ENCODE data around the gene TBC1D22A. TPM values are rescaled to one million over a fixed set of nuclear protein-coding genes. Genes with fewer than 3 reads are reported as not detected.
A peak's percentile ranks its signal among the peaks of the same experiment; 100 is the strongest.

TBC1D22A gene
- total RNA-seq, 2 experiments from 2014 or later, result 33.2 to 34.9 TPM

DNA sequence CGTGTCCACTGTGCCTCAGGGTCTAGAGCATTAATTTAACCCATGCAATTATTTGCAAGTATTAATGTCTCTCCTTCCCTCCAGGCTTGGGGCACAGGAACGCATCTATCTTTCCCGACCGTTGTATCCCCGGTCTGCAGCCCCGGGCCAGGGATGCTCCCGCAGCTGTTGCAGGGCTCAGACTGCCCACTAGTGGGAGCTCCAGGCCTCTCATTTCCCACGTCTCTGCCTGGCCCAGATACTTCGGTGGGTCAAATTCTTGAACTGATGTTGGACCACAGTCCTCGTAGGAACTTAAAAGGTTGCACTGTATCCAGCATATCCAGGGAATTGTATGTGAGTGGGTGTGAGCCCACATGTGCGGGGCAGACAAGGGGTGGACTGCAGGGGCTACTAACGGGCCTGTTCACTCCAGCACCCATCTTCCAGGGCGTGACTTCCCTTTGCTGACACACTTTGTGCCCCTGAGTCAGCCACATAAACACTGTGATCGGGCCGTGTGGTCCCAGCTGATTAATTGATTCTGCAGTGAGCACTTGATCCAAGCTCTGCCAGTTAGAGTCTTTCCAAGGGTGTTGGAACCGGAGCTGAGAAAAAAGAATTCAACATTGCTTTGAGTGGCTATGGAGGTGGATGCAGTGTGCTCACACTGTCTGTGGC lies 451.3 kb downstream of the TBC1D22A start:
- no peak overlapping the region for H3K27ac Mint-ChIP-seq
- intact Hi-C loops (cut with micrococcal nuclease), result no loop called here
- POLR2A ChIA-PET, result no interaction called here
- no peaks in the 10 kb centered on the region for H3K9me3 Mint-ChIP-seq
- no peaks in the 10 kb centered on the region for H3K36me3 Mint-ChIP-seq
- no peak overlapping the region for H3K4me3 Mint-ChIP-seq
- H3K27me3 Mint-ChIP-seq, result no peaks in the 10 kb centered on the region
- CTCF ChIA-PET, result interaction anchor here (0.6 to 2.0 kb wide), 12 partner anchors 9 to 624 kb away, joined by 3 to 13 read pairs (median 3); no protein-coding TSS in a partner anchor
- H3K4me1 Mint-ChIP-seq (ENCODE audit: low read depth), result no peaks in the 10 kb centered on the region
- DNase-seq, result peak; percentile 72

DNA sequence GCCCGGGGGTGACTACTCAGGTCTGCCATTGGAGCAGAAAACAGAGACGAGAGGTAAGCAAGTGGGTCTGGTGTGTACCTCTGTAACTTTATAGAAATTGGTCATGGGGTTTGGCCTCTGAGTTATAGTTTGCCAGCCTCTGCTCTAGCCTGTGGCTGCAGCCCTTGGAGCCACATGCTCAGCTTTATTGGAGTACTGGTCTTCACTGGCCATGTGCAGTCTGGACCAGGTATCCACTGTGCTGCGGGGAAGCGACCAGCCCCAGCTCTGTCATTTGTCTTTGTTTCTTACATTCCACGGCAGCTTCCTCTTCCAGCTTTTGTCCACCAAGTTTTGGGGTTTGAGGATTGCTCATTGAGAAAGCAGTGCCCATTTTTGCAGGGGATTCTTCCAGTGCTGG lies 453.4 kb downstream of the TBC1D22A start:
- ChIA-PET CTCF (no interaction called here), POLR2A (no interaction called here)
- Mint-ChIP-seq H3K27ac (no peak overlapping the region), H3K4me1 (ENCODE audit: low read depth) (no peaks in the 10 kb centered on the region), H3K4me3 (no peak overlapping the region), H3K9me3 (no peaks in the 10 kb centered on the region), H3K27me3 (no peaks in the 10 kb centered on the region), H3K36me3 (no peaks in the 10 kb centered on the region)
- intact Hi-C loops (cut with micrococcal nuclease), result no loop called here
- no peak for DNase-seq

DNA sequence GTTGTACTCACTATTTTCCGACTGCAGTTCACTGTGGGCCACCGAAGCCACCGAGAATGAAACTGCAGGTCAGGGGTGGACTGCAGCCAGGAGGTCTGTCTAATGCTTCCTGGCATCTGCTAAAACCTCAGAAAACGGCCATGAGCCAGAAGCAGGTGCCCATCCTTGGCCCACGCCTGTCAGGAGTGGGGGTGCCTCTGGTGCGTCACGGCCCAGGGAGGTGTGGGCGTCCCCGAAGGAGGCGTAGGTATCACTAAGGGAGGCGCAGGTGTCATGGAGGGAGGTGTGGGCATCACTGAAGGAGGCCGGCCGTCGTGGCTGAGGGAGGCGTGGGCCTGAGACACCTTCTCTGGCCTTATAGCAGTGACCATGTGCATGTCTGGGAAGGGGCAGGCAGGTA lies 456.2 kb downstream of the TBC1D22A start:
- H3K4me3 Mint-ChIP-seq, result no peak overlapping the region
- no peaks in the 10 kb centered on the region for H3K9me3 Mint-ChIP-seq

DNA sequence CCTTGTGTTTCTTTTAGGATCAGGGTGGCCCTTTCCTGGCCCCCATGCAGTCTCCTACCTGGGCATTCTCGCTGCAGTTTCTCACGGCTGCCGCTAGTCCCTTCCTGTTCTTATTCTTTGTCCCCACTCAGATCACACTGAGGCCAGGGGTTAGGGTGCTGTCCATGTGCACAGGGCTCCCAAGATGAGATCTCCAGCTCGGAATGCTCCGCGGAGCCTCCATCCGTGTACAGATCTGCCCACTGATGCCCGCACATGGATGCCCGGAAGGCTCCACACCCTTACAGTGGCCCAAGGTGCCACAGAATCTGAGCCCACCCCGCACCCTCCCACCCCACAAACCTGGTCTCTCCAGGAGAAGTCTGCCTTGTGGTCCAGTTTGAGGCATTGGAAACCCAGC lies 457.3 kb downstream of the TBC1D22A start:
- Mint-ChIP-seq H3K36me3 (no peaks in the 10 kb centered on the region), H3K9me3 (no peaks in the 10 kb centered on the region), H3K27me3 (no peaks in the 10 kb centered on the region), H3K27ac (no peak overlapping the region), H3K4me1 (ENCODE audit: low read depth) (no peaks in the 10 kb centered on the region), H3K4me3 (no peak overlapping the region)
- CTCF ChIA-PET, result no interaction called here
- POLR2A ChIA-PET, result no interaction called here
- intact Hi-C loops (cut with micrococcal nuclease), result no loop called here
- no peak for DNase-seq

More for the DNA sequence above, 456.2 kb downstream of the TBC1D22A start:
- Mint-ChIP-seq H3K4me1 (ENCODE audit: low read depth) (no peaks in the 10 kb centered on the region), H3K27ac (no peak overlapping the region), H3K27me3 (no peaks in the 10 kb centered on the region), H3K36me3 (no peaks in the 10 kb centered on the region)
- intact Hi-C loops (cut with micrococcal nuclease), result no loop called here
- CTCF ChIA-PET, result no interaction called here
- POLR2A ChIA-PET, result no interaction called here
- DNase-seq, result no peak

DNA sequence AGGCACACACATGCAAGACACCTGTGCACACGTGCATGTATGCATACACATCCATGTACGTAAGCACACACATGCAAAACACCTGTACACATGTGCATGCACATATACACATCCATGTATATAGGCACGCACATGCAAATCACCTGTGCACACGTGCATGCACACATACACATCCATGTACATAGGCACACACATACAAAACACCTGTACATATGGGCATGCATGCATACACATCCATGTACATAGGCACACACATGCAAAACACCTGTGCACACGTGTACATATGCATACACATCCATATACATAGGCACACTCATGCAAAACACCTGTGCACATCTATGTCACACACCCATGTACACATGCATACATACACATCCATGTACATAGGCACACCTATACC lies 458.3 kb downstream of the TBC1D22A start:
- intact Hi-C loops (cut with micrococcal nuclease), result no loop called here
- Mint-ChIP-seq H3K36me3 (no peaks in the 10 kb centered on the region), H3K4me1 (ENCODE audit: low read depth) (no peaks in the 10 kb centered on the region), H3K27ac (no peak overlapping the region), H3K27me3 (no peaks in the 10 kb centered on the region), H3K4me3 (no peak overlapping the region), H3K9me3 (no peaks in the 10 kb centered on the region)
- ChIA-PET CTCF (no interaction called here), POLR2A (no interaction called here)
- no peak for DNase-seq

DNA sequence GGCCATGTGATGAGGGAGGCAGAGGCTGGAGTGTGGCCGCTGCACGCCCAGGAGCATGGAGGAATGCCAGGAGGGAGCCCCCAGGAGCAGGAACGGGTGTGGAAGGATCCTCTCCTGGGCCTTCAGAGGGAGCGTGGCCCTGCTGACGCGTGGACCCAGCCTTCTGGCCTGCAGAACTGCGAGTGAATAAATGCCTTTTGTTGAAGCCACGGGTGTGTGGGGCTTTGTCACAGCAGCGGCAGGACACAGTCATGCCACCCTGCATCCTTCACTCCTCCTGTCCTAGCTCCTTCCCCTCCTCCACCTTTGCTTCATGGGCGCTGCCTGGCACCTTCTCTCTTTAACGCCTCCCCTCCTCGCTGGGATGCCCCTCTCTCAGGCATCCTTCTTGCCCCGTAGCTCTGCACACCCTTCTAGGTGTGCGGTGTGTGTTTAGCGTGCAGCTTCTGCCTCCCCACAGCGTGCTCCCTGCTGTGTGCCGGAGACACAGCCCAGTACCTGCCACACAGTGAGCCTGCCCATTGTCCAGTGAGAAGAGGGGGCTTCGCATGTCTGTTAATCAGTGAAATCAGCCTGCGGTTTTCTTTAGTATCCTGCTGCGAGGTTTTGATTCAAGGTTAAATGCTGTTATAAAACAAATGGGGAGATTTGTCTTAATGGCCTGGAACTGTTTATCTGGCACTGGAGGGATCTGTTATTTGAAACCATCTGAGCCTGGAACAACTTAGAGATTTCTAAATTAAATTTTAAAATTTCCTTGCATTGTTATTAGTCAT lies 459.6 kb downstream of the TBC1D22A start:
- no peaks in the 10 kb centered on the region for H3K36me3 Mint-ChIP-seq
- DNase-seq, result no peak
- H3K4me1 Mint-ChIP-seq (ENCODE audit: low read depth), result no peaks in the 10 kb centered on the region
- H3K27ac Mint-ChIP-seq, result no peak overlapping the region
- no peaks in the 10 kb centered on the region for H3K9me3 Mint-ChIP-seq
- CTCF ChIA-PET, result no interaction called here
- H3K4me3 Mint-ChIP-seq, result no peak overlapping the region
- POLR2A ChIA-PET, result no interaction called here
- no peaks in the 10 kb centered on the region for H3K27me3 Mint-ChIP-seq
- intact Hi-C loops (cut with micrococcal nuclease), result no loop called here

Other genes starting within 250 kb of the TBC1D22A start
- gene CELSR1, start 225.0 kb upstream of the TBC1D22A start, total RNA-seq, result under 1 TPM; 0.24 to 0.36 TPM
- 10 to 100 TPM; 50.4 to 52.0 TPM for gene GRAMD4, start 142.3 kb upstream of the TBC1D22A start, total RNA-seq
- gene CERK, start 24.4 kb upstream of the TBC1D22A start, total RNA-seq, result 10 to 100 TPM; 54.4 to 55.0 TPM